Non-pigmented ciliary epithelial cell (primary cell): ENCODE results near the gene ECHS1.
"Not testable (repeated sequence)": the region's sequence is repeated elsewhere in the genome, so short reads cannot be mapped to it uniquely, and the experiment has no call there.

ENCODE experiments used
- DNase-seq: peaks from one replicate; pipeline ENCODE4 v3.0.0-alpha.2; 2010; ENCODE audit warnings: low read depth

ECHS1 gene

GRCh38 chr10:133399123-133399601 is 26.0 kb upstream of the ECHS1 start:
- no peak for DNase-seq

GRCh38 chr10:133397938-133398337 is 24.8 kb upstream of the ECHS1 start:
- no peak for DNase-seq

- no peak for DNase-seq
Measured at GRCh38 chr10:133396035-133396624, 23.0 kb upstream of the ECHS1 start.

GRCh38 chr10:133394801-133395221 is 21.7 kb upstream of the ECHS1 start:
- DNase-seq: no peak

GRCh38 chr10:133394064-133394663 is 21.0 kb upstream of the ECHS1 start, which contains the start of gene MTG1:
Gene MTG1, plus strand, starts transcription at chr10:133394157. Its CDS starts 64 bp downstream, at chr10:133394221.
- no peak for DNase-seq

GRCh38 chr10:133393401-133394063 is 20.4 kb upstream of the ECHS1 start:
- no peak for DNase-seq

GRCh38 chr10:133391761-133392518 is 18.8 kb upstream of the ECHS1 start:
- DNase-seq: no peak

- no peak for DNase-seq
Measured at GRCh38 chr10:133391249-133391635, 18.1 kb upstream of the ECHS1 start.

- DNase-seq: no peak
Measured at GRCh38 chr10:133390597-133391248, 17.6 kb upstream of the ECHS1 start.

GRCh38 chr10:133388973-133389818 is 16.0 kb upstream of the ECHS1 start:
- no peak for DNase-seq

- no peak for DNase-seq
Measured at GRCh38 chr10:133388236-133388972, 15.2 kb upstream of the ECHS1 start.

- not testable (repeated sequence) for DNase-seq
Measured at GRCh38 chr10:133386951-133387350, 13.8 kb upstream of the ECHS1 start.

- no peak for DNase-seq
Measured at GRCh38 chr10:133385214-133385613, 12.1 kb upstream of the ECHS1 start.

- no peak for DNase-seq
Measured at GRCh38 chr10:133384071-133384470, 10.9 kb upstream of the ECHS1 start.

GRCh38 chr10:133383551-133383950 is 10.4 kb upstream of the ECHS1 start:
- no peak for DNase-seq

GRCh38 chr10:133381036-133381435 is 7.9 kb upstream of the ECHS1 start:
- DNase-seq: no peak

- DNase-seq: no peak
Measured at GRCh38 chr10:133379801-133380666, 6.9 kb upstream of the ECHS1 start.

- no peak for DNase-seq
Measured at GRCh38 chr10:133379152-133379800, 6.1 kb upstream of the ECHS1 start, which contains the start of gene PAOX. Gene PAOX, plus strand, starts transcription at chr10:133379262. Its CDS starts 55 bp downstream, at chr10:133379317.
